ENCODE data around the gene NUTM1. TPM values are rescaled to one million over a fixed set of nuclear protein-coding genes. Genes with fewer than 3 reads are reported as not detected.

Gene NUTM1
- total RNA-seq, 4 donors from 2014 or later: not detected

- no peak for TF ChIP-seq CTCF (IDR thresholded peaks at IDR 0.05; ENCODE audit: low read depth)
Observed at GRCh38 chr15:34349769-34350168, 6.7 kb downstream of the NUTM1 start.

- no peak for TF ChIP-seq CTCF (IDR thresholded peaks at IDR 0.05; ENCODE audit: low read depth)
Observed at GRCh38 chr15:34353627-34354026, 10.5 kb downstream of the NUTM1 start.

- no peak for TF ChIP-seq CTCF (IDR thresholded peaks at IDR 0.05; ENCODE audit: low read depth)
Observed at GRCh38 chr15:34354286-34354685, 11.2 kb downstream of the NUTM1 start.

GRCh38 chr15:34355241-34355640 is 12.1 kb downstream of the NUTM1 start:
- no peak for TF ChIP-seq CTCF (IDR thresholded peaks at IDR 0.05; ENCODE audit: low read depth)

GRCh38 chr15:34357653-34358052 is 14.5 kb downstream of the NUTM1 start:
- TF ChIP-seq CTCF (IDR thresholded peaks at IDR 0.05; ENCODE audit: low read depth): no peak

- no peak for TF ChIP-seq CTCF (IDR thresholded peaks at IDR 0.05; ENCODE audit: low read depth)
Observed at GRCh38 chr15:34358367-34358766, 15.3 kb downstream of the NUTM1 start.

- no peak for TF ChIP-seq CTCF (IDR thresholded peaks at IDR 0.05; ENCODE audit: low read depth)
Observed at GRCh38 chr15:34358948-34359347, 15.8 kb downstream of the NUTM1 start.
